Stomach (tissue), 9 donors: ENCODE measurements around the gene SF3A2. TPM values are rescaled to one million over a fixed set of nuclear protein-coding genes. Genes with fewer than 3 reads are reported as not detected.

Experiments
- DNase-seq, 2 donors: peaks; one replicate each; pipeline versions ENCODE4 v3.0.0 to v3.0.0-alpha.2; 2013 to 2019
- H3K27ac ChIP-seq, 5 donors: fragments of 200-600 bp in 4 of 5; sonication (generic) in 4 of 5; one replicate each; pipeline ENCODE4 v1.5.1; 2013 to 2019; ENCODE audit warnings: mild to moderate bottlenecking in 1 of 5, moderate library complexity in 1 of 5
- H3K27me3 ChIP-seq, 3 donors: fragments of 200-600 bp; sonication (generic); one replicate each; pipeline ENCODE4 v1.5.1; 2017 to 2019; ENCODE audit warnings: mixed run types in 1 of 3
- H3K36me3 ChIP-seq, 4 donors: fragments of 200-600 bp; sonication (generic); 1 replicate in 3 of 4; 2 replicates in 1 of 4; pipeline ENCODE4 v1.5.1; 2016 to 2019
- H3K4me1 ChIP-seq, 4 donors: fragments of 200-600 bp; sonication (generic); one replicate each; pipeline ENCODE4 v1.5.1; 2016 to 2019
- H3K4me3 ChIP-seq, 4 donors: fragments of 200-600 bp; sonication (generic) in 3 of 4; one replicate each; pipeline ENCODE4 v1.5.1; 2016 to 2019; ENCODE audit warnings: mild to moderate bottlenecking in 1 of 4
- H3K9me3 ChIP-seq, 4 donors: fragments of 200-600 bp; sonication (generic); one replicate each; pipeline ENCODE4 v1.5.1; 2016 to 2019
- EP300 ChIP-seq: sonication (generic); formaldehyde crosslinking; IDR thresholded peaks from one replicate; pipeline ENCODE4 v1.6.1; 2017; ENCODE audit warnings: antibody characterized with exemption
- POLR2A ChIP-seq, 4 donors: fragments of 450-650 bp; IDR thresholded peaks; one replicate each; pipeline ENCODE4 v1.6.1; 2016; ENCODE audit warnings: antibody characterized with exemption in 4 of 4, control low read depth in 2 of 4, mild to moderate bottlenecking in 1 of 4, moderate library complexity in 1 of 4
- POLR2AphosphoS5 ChIP-seq, 3 donors: sonication (generic); formaldehyde crosslinking; IDR thresholded peaks; one replicate each; pipeline ENCODE4 v1.6.1; 2016; ENCODE audit warnings: antibody characterized with exemption in 3 of 3
- WGBS, 5 donors: extraction: QIAGEN DNeasy Blood & Tissue Kit in 3 of 5; methylation state at CpG; one replicate each; pipeline versions ENCODE4 v1.1.5 to v1.1.7; 2013 to 2018; 5-methylcytosine and 5-hydroxymethylcytosine counted together
- intact Hi-C: fragments of 100-400 bp; cut with DNase I; formaldehyde crosslinking; loops from one replicate; pipeline ENCODE4 v1.15.1; 2023; ENCODE audit warnings: low total_unique reads
- polyA plus RNA-seq, 3 donors: library from polyadenylated mRNA; stranded (reverse); fragments of 200-250 nt; gene quantifications; one replicate each; pipeline ENCODE4 v1.2.3, GENCODE V29; 2013
- total RNA-seq, 5 donors: library from RNA; depleted of rRNA; stranded (reverse); fragments of >200 nt; gene quantifications; one replicate each; pipeline versions ENCODE4 v1.1.0 to v1.2.3, GENCODE V29; 2014 to 2016
- TF ChIP-seq, protein P1 (sequence below), 7 experiments: fragments of 450-650 bp in 4 of 7; fragments of 200-600 bp in 3 of 7; sonication (generic) in 3 of 7; IDR thresholded peaks; one replicate each; pipeline ENCODE4 v1.5.1; 2016 to 2019; ENCODE audit warnings: antibody characterized with exemption in 7 of 7, control low read depth in 2 of 7, mild to moderate bottlenecking in 1 of 7
- donor health status: healthy with polysubstance abuse.
- donor health status: Bipolar disorder and iron deficiency.
- donor health status: healthy.

SF3A2 gene
- total and polyA plus RNA-seq, 8 donors, result 25.8 to 214 (median 37.0) TPM

DNA sequence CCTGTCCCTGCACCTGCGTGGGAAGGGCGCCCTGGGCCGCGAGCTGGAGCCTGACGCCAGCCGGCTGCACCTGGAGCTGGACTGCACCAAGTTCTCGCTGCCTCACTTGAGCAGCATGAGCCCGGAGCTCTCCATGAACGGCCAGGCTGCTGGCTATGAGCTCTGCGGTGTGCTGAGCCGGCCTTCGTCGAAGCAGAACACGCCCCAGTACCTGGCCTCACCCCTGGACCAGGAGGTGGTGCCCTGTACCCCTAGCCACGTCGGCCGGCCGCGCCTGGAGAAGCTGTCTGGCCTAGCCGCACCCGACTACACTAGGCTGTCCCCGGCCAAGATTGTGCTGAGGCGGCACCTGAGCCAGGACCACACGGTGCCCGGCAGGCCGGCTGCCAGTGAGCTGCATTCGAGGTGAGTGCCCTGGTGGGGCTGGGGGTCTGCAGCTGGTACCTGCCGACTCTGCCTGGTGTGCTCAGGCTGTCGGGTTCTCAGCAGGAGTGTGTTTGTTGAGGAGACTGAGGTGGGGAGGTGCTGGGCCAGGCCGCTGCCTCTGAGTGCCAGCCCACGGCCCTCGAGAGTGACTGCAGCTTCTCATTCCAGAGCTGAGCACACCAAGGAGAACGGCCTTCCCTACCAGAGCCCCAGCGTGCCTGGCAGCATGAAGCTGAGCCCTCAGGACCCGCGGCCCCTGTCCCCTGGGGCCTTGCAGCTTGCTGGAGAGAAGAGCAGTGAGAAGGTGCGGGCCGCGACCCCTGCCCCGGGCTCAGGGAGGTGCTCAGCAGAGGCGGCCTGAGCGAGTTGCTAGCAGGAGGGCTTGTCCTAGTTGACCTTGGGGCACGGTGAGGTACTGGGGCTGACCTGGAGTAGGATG lies 20.0 kb upstream of the SF3A2 start:
- Histone ChIP-seq H3K4me3 (no peak overlapping the region), H3K36me3 (peaks cover 79 to 100% (median 99%) of the 10 kb centered on the region in 4 donors), H3K4me1 (peaks cover 0 to 18% (median 7%) of the 10 kb centered on the region in 4 donors), H3K27ac (no peak overlapping the region), H3K27me3 (no peaks in the 10 kb centered on the region), H3K9me3 (no peaks in the 10 kb centered on the region)
- intact Hi-C loops, result no loop called here
- 91 to 95% (median 94%) methylated on average over 17 to 43 of the region's 43 CpGs for WGBS, 5 donors
- TF ChIP-seq, protein P1, sequence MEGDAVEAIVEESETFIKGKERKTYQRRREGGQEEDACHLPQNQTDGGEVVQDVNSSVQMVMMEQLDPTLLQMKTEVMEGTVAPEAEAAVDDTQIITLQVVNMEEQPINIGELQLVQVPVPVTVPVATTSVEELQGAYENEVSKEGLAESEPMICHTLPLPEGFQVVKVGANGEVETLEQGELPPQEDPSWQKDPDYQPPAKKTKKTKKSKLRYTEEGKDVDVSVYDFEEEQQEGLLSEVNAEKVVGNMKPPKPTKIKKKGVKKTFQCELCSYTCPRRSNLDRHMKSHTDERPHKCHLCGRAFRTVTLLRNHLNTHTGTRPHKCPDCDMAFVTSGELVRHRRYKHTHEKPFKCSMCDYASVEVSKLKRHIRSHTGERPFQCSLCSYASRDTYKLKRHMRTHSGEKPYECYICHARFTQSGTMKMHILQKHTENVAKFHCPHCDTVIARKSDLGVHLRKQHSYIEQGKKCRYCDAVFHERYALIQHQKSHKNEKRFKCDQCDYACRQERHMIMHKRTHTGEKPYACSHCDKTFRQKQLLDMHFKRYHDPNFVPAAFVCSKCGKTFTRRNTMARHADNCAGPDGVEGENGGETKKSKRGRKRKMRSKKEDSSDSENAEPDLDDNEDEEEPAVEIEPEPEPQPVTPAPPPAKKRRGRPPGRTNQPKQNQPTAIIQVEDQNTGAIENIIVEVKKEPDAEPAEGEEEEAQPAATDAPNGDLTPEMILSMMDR (IDR thresholded peaks at IDR 0.05), result no peak
- TF ChIP-seq EP300 (no peak), POLR2AphosphoS5 (IDR thresholded peaks at IDR 0.05) (no peak), POLR2A (IDR thresholded peaks at IDR 0.05) (no peak)
- no peak for DNase-seq

DNA sequence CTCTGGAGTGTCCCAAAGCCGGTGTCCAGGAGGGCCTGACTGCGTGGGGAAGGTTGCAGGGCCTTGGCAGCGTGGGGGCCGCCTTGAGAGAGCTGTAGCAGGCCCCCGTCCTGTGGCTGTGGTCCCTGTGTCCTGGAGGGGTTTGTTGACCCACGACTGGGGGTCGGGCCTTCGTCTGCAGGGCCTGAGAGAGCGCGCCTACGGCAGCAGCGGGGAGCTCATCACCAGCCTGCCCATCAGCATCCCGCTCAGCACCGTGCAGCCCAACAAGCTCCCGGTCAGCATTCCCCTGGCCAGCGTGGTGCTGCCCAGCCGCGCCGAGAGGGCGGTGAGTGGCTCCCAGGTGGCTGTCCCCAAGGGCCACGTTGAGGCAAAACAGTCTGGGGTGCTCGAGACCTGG lies 19.0 kb upstream of the SF3A2 start:
- peaks cover 0 to 11% (median 8%) of the 10 kb centered on the region in 4 donors for H3K4me1 ChIP-seq
- WGBS, 5 donors, result 96 to 99% (median 97%) methylated on average over 8 to 22 of the region's 22 CpGs
- H3K27me3 ChIP-seq, result no peaks in the 10 kb centered on the region
- intact Hi-C loops, result no loop called here
- H3K9me3 ChIP-seq, result no peaks in the 10 kb centered on the region
- H3K36me3 ChIP-seq, result peaks cover 74 to 100% (median 99%) of the 10 kb centered on the region in 4 donors
- no peak overlapping the region for H3K4me3 ChIP-seq
- no peak for DNase-seq
- H3K27ac ChIP-seq, result no peak overlapping the region
- TF ChIP-seq POLR2A (IDR thresholded peaks at IDR 0.05) (no peak), POLR2AphosphoS5 (IDR thresholded peaks at IDR 0.05) (no peak), EP300 (no peak)
- TF ChIP-seq, protein P1 (IDR thresholded peaks at IDR 0.05), result no peak

DNA sequence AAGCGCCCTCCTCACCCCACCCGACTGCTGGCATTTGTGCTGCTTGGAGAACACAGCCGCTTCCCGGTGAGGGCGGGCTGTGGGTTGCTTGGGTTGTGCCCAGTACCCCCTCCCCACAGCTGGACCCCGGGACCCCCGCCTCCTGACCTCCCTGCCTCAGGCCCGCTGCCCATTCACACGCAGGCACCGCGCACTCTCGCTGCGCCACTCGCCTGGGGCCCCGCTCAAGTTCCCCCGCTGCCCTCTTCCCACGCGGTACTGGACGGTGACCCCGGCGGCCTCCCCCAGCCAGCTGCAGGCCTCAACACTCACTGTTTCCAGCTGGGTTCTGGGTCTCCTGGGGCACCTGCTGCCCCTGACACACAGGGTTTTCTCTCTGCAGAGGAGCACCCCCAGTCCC lies 16.9 kb upstream of the SF3A2 start:
- H3K4me1 ChIP-seq, result peaks cover 0 to 5% (median 0%) of the 10 kb centered on the region in 4 donors
- no peak overlapping the region for H3K27ac ChIP-seq
- no peaks in the 10 kb centered on the region for H3K27me3 ChIP-seq
- TF ChIP-seq EP300 (no peak), POLR2AphosphoS5 (IDR thresholded peaks at IDR 0.05) (no peak), POLR2A (IDR thresholded peaks at IDR 0.05) (no peak)
- TF ChIP-seq, protein P1 (IDR thresholded peaks at IDR 0.05), result no peak
- H3K9me3 ChIP-seq, result no peaks in the 10 kb centered on the region
- H3K36me3 ChIP-seq, result peaks cover 76 to 100% (median 99%) of the 10 kb centered on the region in 4 donors
- intact Hi-C loops, result no loop called here
- H3K4me3 ChIP-seq, result no peak overlapping the region
- WGBS, 5 donors, result 91 to 95% (median 93%) methylated on average over 7 to 21 of the region's 21 CpGs
- no peak for DNase-seq

DNA sequence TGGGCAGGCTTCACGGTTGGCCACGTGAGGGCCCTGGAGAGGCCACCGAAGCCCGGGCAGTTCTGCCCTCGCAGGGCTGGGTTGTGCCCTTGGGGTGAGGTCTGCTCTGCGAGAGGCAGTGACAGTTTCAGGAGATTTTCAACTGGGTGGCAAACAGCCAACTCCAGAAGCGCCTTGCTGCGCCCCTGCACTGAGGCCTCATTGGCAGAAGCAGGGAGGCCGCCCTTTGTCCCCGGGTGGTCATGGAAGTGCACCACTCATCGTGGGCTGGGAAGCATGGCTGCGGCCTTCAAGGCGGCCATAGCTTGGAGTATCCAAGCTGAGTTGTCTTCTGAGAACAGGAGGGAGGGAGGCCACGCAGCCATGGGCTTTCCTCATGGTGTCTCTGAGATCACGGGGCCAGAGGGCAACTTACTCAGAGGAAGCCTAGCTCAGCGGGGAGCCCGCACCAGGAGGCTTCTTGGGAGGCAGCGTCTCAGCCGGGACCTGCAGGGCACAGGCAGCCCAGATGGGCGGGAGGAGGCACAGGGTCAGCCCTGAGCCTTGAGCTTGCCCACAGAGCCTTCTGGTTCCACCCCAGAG lies 15.3 kb upstream of the SF3A2 start:
- DNase-seq, result no peak
- intact Hi-C loops, result no loop called here
- Histone ChIP-seq H3K36me3 (peaks cover 79 to 100% (median 99%) of the 10 kb centered on the region in 4 donors), H3K4me1 (peaks cover 0 to 5% (median 0%) of the 10 kb centered on the region in 4 donors), H3K27me3 (no peaks in the 10 kb centered on the region), H3K9me3 (no peaks in the 10 kb centered on the region), H3K27ac (peak overlapping the region in 1 of 5 donors; percentile 0), H3K4me3 (no peak overlapping the region)
- TF ChIP-seq, protein P1 (IDR thresholded peaks at IDR 0.05), result no peak
- TF ChIP-seq POLR2A (IDR thresholded peaks at IDR 0.05) (no peak), POLR2AphosphoS5 (IDR thresholded peaks at IDR 0.05) (no peak)
- WGBS, 5 donors, result 85 to 93% (median 91%) methylated on average over 14 to 20 of the region's 20 CpGs
